Measurements from ENCODE around the gene RNF220.

The RNF220 gene

DNA sequence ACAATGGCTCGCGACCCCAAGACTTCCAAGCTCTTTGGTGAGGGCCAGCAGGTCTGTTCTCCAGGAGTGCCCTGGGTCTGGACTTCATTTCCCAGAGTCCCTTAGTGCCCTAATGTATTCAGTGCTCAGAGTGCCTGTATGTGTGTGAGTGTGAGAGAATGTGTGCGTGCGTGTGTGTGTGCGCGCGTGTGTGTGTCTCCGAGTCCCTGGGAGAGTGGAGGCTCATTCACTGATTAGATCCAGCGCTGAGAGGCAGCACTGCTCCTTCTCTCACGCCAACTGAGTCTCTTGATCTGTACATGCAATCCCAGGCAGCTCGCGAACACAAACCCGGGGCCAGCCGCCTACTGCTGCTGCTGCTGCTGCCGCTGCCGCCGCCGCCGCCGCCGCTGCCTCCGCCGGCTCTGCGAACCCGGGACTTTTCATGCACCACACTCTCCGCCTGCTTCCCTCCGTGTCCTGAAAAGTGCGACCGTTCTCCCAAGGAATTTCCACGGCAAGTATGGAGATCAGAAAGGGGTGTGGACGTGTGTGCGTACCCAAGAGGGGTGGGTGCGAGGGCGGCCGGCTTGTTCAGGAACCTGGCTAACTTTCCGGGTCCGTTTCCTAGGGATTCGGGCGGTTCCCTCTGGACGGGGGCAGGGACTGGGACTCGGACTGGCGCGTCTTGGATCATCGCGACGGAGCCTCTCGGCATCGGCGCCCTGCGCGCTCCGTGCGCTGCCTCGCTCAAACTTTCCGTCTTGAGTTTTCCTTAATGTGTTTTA lies at the start of gene RNF220:
TSS of gene RNF220 (plus strand) at position 225 of the 767 bp plus-strand sequence.
- TF ChIP-seq, protein P1, sequence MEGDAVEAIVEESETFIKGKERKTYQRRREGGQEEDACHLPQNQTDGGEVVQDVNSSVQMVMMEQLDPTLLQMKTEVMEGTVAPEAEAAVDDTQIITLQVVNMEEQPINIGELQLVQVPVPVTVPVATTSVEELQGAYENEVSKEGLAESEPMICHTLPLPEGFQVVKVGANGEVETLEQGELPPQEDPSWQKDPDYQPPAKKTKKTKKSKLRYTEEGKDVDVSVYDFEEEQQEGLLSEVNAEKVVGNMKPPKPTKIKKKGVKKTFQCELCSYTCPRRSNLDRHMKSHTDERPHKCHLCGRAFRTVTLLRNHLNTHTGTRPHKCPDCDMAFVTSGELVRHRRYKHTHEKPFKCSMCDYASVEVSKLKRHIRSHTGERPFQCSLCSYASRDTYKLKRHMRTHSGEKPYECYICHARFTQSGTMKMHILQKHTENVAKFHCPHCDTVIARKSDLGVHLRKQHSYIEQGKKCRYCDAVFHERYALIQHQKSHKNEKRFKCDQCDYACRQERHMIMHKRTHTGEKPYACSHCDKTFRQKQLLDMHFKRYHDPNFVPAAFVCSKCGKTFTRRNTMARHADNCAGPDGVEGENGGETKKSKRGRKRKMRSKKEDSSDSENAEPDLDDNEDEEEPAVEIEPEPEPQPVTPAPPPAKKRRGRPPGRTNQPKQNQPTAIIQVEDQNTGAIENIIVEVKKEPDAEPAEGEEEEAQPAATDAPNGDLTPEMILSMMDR (IDR thresholded peaks at IDR 0.05; ENCODE audit: extremely low read depth, missing control alignments), result no peak
- DNase-seq (ENCODE audit: low spot score), result peak; percentile 45

DNA sequence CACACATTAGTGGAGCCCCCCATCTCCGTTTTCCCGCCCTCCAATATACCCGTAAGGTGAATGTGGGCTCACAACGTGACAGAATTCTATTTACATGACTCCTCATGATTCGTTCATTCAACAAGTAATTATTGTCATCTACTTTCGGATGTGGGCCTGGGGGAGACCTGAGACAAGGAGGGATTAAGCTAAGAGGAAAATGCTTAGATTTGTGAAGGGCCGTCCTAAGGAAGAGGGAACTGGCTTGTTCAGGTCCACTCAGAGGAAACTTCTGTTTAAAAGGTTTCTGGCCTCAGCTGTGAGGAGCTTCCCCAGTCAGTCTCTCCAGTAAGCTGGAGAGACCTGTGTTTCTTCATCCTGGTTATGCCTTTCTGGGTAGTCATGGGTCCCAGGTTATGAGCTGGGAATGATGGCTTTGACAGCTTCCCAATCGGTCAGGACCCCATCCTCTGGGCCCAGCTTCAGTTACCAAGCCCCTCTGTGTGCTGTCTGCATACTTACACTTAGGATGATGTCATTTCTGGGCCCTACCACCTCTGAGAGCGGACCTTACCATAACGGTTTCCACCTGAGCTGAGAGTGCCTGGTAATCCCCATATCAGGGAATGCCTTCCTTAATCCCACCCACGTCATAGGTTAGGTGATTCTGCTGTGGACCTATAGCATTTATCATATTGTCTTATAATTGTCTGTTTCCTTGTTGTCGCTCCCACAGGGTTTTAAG lies 49.3 kb upstream of the RNF220 start:
- TF ChIP-seq, protein P1 (IDR thresholded peaks at IDR 0.05; ENCODE audit: extremely low read depth, missing control alignments), result no peak
- DNase-seq (ENCODE audit: low spot score), result no peak

DNA sequence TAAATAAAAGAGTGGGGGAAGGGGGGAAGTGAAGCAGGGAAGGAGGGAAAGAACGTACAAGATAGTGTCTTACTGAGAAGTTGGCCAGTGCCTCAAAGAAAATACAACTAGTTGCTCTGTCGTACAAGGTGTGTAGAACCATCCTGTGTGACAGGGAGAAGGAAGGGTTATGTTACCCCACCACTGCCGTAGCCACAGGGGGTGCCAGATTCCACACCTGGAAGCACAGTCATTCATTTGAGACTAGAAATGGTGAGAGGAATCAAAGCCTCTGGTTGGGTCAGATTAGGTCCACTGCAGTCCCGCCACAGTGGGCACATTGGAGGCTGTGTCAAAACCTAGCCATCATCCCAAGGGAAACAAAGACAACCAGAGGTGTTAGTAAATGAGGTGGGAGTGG lies 47.3 kb upstream of the RNF220 start:
- no peak for DNase-seq (ENCODE audit: low spot score)
- TF ChIP-seq, protein P1 (IDR thresholded peaks at IDR 0.05; ENCODE audit: extremely low read depth, missing control alignments), result no peak

DNA sequence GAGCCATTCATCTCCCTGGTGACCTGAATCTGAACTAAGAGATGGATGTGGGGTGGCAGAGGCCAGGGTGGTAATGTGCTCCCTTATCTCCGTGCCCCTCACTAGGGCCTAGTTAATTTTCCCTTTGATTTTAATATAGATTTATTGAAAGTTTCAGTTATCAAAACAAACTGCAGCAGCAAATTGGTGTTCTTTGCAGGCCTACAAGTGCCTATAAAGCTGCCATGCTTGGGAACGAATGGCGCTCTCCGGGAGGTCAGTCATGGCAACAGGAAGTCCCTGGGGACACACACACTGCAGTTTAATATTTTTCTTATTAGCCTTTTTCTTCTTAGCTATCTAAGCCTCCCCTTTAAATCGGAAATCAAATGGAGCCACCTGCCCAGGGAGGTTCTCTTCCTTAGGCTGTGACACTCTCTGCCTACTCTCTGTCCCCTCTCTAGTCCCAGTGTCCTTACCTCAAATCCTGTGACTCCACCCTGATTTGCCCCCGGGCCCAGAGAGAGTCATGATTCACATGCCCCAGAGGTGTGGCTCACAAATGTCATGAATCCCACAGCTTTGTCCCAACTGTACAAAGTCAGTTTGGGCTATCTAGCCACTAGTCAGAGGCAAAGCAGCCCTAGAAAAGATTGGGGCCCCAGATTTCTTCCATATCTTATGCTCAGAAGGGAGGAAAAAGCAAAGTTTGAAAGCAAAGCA lies 45.7 kb upstream of the RNF220 start:
- TF ChIP-seq, protein P1 (IDR thresholded peaks at IDR 0.05; ENCODE audit: extremely low read depth, missing control alignments), result no peak
- no peak for DNase-seq (ENCODE audit: low spot score)

DNA sequence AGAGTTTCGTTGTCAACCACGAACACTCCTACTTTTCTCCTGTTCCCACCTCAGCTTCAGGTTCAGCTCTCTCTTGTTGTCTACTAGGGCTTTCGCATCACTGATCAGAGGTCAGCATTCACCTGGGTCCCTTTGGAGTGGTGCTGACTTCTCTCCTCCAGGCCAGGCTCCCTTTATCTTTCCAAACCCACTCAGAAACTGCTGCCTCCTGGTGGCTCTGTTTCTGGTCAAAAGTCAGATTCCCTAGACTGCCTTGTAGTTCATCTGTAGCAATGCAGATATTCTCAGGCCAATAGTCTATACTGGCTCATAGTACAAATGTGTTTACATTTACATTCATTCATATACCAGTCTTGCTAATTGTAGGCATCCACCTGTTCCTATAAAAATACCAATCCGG lies 43.6 kb upstream of the RNF220 start:
- no peak for DNase-seq (ENCODE audit: low spot score)

DNA sequence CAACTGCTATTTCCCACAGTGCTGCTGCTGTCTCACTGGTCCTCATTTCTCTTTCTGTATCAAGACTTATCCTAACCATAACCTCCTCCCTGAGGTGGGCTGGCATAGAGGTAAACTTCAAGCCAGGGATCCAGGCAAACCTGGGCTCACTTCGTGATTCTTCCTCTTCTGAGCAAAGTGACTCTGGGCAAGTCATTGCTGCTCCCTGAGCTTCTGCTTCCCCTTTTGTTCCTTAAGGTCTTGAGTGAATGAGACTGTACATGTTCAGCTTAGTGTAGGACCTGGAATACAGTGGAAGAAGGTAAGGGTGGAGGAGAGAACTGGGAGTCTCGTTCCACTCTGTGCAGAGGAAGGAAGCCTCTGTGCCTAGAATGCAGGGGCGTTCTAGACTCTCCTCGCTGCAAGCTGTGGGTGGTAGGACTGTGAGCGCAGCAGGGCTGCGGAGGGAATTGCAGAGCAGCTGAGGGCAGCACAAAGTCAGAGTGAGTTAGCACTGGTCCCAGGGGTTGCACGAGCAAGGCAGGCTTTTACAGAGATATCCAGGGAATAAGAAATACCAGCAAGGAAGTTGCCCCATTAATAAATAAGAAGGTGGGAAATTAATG lies 38.6 kb upstream of the RNF220 start:
- TF ChIP-seq, protein P1 (IDR thresholded peaks at IDR 0.05; ENCODE audit: extremely low read depth, missing control alignments), result no peak
- no peak for DNase-seq (ENCODE audit: low spot score)

More for the DNA sequence above, 43.6 kb upstream of the RNF220 start:
- TF ChIP-seq, protein P1 (IDR thresholded peaks at IDR 0.05; ENCODE audit: extremely low read depth, missing control alignments), result no peak
